GM20431 (cell line): ENCODE measurements around the gene NDUFS6.
"Not testable (repeated sequence)": the region's sequence is repeated elsewhere in the genome, so short reads cannot be mapped to it uniquely, and the experiment has no call there.

Source experiments
- in situ Hi-C: fragments of 300-500 bp; cut with MseI, MboI; formaldehyde crosslinking; loops from one replicate; pipeline ENCODE4 v1.15.0; 2020; ENCODE audit warnings: low sequenced_read_pairs; ENCODE audit not compliant: unreplicated experiment

The NDUFS6 gene

DNA sequence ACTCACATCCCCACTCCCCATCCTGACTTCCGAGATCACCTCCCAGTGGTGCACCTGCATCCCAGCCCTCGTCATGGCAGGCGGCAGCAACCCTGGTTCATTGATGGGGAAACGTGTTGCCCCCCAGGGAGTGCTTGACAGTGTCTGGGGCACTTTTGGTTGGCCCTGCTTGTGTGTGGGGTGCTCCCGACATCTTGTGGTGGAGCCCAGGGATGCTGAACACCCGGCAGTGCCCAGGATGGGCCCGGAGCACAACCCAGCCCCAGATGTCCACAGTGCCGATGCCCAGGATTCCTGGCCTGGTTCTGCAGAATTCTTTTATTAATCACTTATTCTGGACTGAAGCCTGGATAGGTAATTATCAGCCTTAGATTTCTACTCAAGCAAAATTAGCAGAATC, 5.3 kb upstream of the NDUFS6 start:
- in situ Hi-C loops, result no loop called here

DNA sequence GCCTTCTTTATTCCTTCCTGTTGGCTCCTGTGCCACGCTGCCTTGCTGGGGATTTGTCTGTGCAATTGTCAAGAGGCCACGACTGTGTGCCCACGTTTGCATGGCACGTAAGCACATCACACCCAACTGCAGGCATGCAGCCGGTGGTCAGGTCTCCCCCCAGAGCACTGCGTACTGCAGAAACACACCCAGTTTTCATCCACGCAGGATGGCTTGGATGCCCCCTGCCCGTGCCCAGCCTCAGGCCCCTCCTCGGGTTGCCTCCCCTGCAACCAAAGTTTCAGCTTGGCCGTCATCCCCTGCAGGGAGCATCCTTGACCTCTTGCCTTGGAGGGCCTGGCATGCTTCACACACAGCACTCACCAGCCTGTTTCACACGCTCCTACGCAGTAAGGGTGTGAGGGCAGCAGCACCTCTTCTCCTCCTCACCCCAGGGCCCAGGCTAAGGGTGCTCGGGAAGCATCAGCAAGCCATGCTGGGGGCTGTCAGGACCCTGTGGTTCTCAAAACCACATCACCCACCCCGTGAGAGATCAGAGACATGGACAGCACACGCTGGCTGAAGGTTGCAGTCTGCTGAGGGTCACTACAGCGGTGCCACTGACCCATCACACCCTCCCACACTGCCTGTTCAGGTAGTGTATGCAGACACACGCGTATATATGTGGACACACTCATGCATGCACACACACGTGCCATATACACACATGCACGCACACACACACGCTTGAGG, 4.7 kb upstream of the NDUFS6 start:
- in situ Hi-C loops, result no loop called here

DNA sequence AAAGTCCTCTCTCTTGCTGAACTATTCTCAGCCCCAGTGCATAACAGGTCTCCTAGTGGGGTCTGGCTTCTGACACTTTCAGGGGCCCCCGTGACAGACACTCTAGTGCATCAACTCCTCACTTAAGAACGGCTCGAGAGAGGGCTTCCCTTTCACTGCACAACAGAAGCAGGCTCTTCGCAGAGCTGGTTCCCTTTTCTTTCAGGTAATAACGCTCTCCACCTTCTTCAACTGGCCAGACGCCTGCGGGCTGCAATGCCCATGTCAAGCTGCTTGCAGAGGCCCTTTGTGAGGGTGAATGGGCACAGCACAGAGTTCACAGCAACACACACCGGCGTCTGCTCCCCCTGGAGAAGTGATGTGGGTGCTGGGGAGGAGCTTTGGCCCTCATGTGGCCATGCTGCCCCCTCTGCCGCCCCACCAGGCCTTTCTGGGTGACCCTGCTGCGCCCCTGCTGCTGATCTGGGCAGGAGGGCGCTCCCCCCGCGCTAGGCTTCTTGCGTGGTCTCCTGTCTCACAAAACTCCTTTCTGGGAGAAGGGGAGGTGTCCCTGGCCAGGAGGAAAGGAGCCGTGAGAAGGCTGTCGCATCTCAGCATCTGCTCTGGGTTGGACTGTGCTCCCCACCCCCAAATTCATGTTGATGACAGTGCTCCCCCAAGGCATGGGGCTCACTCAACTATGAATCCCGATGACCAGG, 4.0 kb upstream of the NDUFS6 start:
- in situ Hi-C loops, result no loop called here

DNA sequence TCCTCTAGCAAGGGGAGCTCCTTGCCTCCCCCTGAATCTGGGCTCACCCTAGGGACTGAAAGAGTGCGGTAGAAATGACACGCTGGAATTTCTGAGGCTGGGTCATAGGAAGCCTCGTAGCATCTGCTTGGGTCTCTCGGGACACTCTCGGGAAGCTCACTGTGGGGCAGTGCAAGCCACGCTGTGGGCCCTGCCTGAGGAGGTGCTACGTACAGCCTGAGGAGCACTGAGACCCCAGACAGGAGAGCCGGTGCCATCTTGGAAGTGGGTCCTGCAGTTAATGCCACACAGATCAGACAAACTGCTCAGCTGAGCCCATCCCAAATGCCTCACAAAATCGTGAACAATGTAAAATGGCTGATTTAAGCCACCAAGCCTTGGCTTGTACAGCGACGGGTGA, 3.4 kb upstream of the NDUFS6 start:
- in situ Hi-C loops, result no loop called here

DNA sequence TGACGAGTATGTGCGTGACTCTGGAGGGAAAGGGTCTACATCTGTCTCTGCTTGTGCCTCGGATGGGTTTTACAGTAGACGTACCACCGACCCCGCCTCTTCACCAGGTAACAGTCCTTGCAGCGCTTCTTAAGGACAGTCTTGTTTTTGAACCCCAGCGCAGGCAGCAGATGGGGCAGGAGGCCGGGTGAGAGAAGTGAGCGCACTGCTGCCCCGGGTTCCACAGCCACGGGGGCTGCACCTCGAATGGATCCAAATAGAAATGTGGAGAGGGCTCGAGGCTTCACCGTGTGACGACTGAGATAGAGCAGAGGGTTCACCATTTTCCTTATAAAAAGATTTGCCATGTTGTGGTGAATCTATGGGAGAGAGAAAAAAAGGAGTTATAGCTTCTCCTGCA, 2.6 kb upstream of the NDUFS6 start:
- in situ Hi-C loops, result not testable (repeated sequence)

DNA sequence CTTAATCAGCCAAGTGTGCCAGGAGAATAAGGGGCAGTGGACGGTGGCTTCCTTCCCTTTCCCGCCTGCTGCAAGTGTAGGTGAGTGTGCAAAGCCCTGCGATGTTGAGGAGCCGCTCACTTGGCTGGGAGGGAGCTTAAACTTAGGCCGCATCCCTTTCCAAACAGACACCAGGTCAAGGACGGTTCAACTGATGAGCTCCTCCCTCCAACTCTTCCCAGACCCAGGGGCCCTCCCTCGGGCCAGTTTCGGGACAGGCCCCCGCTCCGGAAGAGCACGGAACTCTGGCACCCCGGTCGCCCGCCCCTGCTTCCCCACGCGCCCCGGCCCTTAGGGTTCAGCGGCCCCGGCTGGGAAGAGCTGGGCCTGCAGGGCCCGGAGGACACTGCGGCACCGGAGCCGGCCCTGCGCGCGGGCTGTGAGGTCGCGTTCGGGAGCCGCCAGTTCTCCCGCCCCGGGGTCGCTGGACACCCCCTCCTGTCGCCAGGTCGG, 2.1 kb upstream of the NDUFS6 start:
- in situ Hi-C loops, result no loop called here

DNA sequence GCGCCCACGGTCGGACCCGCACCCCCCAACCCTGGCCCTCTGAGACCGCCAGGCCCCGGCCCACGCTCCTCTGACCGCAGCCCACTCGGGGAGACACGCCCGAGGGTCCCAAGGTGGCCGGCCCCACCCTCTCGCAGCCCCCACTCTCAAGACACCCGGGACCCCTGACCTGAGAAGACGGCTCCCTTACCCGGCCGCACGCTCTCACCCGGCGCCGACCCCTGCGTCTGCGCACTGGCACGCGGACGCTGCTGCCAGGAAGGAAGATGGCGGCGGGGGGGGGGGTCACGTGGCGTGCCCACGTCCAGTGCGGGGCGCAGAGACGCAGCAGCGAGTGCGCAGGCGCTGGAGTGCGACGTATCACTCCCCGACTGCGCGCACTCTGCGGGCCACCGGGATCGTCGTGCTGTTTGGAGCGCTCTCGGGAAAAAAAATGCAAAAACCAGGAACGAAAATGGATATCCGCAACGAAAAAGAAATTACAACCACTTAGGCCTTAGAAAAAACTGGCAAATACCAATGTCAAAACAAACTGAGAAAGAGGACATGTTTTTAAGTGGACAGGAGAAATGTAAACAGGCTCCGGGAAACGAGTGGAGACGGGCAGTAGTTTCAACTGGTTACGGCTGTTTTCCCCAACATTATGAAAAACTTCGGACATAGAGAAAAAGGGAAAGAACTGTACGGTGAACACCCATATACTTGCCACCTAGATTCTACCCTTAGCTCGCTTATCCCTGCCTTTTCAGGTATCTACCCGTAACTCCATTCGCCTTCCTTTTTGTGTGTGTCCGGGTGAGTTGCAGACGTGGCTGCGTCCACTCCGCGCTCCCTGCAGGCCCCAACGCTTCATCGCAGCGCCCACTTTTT, 1.4 kb upstream of the NDUFS6 start, which contains the start of gene MRPL36:
MRPL36 (minus strand) TSS at position 236 of the 870 bp plus-strand sequence. CDS start 902 bp downstream, outside the sequence.
- in situ Hi-C loops, result no loop called here

DNA sequence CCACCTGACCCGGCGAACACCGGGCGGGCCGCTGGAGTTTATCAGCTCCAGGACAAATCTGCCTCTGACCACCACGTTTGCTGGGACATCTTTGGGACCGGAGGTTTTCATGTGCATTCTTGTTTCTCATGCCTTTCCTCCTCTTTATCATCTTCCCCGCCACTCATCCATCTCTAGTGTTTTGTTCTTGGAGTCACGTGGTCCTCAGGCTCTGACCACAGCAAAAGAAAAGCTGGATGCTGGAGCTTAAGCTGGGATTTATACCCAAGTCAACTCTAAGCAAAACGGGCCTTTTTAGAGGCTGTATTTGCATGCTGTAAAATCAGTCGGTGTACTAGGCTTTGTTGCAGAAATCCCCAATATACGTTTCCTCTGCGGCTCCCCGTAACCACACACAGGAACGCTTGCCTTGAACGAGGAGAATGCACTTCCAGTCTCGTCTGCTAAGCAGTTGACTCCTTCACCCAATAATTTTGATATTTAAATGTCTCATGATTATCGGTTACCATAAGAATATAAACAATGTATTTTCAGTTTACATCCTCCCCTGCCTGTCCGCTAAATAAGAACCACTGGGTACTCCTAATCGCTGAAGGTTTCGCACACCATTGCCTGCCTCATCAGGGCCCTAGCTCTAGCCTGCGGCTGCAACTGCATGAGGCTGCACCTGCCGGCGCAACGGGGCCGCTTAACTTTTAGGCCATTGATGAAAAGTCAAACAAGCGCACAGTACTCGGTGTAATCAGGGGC, 560 bp upstream of the NDUFS6 start:
- in situ Hi-C loops, result no loop called here

DNA sequence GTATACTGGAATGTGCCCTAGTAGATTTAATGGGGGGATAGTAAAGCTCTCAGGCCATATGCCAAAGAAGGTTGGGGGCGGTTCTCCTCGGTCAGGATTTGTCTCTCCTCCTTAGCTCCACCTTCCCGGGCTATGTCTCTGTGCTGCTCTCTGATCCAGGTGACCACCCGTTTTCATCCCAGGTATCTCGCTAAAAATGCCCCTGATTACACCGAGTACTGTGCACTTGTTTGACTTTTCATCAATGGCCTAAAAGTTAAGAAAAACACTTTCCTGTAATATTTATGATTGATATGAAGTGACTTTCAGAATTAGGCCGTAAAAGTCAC, 724 bp downstream of the NDUFS6 start:
- in situ Hi-C loops, result no loop called here

DNA sequence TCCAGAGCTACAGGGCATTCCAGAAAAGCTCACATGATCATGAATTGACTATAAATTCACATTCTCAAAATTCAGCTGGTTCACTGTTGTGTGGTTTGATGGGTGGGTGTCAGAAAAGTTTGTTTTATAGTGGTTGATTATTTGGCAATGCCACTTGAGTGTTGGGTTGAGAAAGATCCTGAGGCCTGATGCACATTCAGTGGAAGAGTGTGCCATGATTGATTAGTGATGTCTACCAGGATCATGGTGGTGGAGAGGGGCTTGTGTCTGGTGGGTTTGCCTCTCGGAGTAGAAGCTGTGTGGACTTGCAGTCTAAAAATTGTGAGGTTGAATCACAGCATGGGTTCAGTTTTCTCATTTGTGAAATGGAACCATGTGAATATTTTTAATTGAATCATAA, 2.0 kb downstream of the NDUFS6 start:
- in situ Hi-C loops, result no loop called here

DNA sequence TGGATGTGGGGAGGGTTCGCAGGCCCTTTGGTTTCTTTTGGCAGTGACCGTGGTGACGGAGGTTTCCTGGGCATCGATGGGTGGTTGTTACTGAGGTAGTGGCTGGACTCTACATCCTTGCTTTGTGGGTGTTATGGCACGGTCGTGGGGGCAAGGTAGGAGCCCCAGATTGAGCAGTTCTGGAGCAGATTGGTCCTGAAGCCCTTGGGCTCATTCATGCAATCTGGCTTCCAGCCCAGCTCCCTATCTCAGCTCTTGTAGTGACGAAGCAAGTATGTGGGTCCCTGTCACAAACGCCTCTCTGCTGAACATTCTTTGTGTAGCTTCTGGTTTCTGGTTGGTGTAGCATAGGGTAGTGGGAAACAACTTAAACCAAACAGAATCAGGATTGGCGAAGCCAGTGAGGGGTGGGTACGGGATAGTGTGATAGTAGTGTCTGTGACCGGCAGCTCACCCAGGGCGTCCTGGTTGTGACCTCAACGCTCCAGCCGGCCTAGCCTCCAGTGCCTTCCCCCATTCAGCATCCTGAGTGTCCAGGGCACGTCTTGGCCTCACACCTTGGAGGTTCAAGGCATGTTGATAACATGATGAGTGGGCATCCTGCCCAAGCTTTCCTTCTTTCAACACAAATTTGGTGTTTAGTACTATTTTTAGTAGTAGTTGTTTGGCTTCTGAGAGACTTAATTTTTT, 2.9 kb downstream of the NDUFS6 start:
- in situ Hi-C loops, result no loop called here

DNA sequence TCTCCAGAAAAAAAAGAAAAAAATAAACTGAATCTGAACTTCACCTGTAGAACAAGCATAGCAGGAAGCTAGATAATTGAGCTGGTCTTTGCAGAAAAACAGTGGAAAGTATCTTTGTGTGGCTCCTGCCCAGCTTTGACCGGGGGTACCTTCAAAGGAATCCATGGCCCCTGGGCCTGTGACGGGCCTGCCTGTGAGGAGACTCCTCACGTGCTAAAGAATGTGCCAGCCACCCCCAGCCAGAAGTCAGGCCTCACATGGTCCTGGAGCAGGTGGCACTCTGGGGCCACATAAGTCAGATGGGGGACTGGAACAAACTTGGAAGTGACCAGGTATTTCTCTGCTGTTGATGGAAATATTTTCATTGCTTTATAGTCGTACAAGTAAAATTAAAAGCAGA, 4.1 kb downstream of the NDUFS6 start:
- in situ Hi-C loops, result no loop called here

DNA sequence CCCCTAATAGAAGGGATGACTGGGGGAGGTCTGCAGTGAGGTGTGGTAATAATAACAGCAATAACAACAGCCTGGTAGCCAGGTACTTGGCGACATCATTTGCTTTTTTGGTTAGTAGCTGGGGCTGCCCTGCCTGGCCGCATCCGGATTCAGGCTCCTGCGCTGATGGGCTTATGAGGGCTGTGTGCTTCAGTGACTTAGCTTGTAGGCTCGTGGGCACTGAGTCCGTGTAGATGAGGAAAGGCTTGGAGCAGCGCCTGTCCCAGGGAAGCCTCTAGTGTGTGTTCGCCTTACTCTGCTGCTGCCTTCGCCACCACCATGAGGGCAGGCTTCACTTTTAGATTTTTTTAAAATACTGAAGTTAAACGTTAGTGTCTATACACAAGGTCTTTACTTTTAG, 4.5 kb downstream of the NDUFS6 start:
- in situ Hi-C loops, result no loop called here

DNA sequence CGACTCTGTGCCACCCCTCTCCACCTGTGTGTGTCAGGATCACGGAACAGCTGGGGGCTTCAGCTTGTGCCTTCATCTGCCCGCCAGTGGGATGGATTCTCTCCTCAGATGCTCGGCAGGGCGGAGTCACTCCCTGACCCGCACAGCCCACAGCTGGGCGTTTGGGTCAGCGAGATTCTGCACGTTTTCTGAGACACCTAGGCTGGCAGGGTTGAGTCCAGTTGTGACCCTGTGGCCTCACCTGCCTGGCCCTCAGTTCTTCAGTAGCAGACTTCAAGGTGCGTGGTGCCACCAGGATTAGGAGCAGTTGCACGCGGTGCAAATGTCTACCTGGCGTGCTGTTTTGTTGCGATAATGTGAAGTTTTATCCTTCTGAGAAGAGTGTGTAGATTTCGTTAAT, 5.0 kb downstream of the NDUFS6 start:
- in situ Hi-C loops, result no loop called here

DNA sequence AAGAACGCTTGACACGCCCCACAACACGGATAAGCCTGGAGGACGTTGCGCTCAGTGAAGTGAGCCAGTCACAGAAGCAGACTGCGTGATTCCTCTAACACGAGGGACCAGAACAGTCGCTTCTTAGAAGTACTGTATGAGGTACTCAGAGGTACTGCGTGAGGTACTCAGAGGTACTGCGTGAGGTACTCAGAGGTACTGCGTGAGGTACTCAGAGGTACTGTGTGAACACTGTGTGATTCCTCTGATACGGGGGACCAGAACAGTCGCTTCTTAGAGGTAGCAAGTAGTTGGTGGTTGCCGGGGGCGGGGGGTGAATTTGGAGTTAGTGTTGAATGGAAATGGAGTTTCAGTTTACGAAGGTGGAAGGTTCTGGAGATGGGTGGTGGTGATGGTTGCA, 5.8 kb downstream of the NDUFS6 start:
- in situ Hi-C loops, result no loop called here

DNA sequence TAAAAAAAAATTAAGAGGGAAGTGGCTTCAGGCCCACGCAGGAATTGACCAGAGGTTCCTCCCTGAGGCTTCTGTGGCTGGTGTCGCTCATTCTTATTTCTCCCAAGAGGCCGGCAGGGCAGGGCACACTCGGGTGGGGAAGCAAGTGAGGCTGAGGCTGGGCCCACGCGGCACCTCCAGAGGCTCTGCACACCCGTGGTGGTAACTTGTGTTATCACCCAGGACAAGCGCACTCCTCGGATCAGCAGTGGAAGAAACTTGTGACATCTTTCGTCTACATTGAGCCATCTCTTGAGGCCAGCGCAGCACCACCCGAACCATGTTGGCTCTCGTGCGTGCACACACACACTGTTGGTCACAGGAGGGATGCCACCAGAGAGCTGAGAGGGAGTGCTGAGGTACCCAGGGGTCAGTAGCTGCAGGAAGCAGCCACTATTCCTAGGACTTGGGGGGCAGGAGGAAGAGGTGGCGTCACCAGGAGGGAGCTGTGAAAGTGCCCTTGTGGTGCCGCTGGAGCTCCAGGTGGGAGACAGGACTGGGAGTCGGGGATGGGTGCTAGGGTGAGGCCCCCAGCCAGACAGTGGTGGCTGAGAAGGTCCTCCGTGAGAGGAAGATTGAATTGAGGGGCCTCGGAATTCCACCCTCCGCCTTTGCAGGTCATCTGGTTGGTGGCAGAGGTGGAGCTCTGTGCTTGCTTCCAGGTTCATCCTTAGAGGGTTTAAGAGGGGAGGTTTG, 6.4 kb downstream of the NDUFS6 start:
- in situ Hi-C loops, result no loop called here

DNA sequence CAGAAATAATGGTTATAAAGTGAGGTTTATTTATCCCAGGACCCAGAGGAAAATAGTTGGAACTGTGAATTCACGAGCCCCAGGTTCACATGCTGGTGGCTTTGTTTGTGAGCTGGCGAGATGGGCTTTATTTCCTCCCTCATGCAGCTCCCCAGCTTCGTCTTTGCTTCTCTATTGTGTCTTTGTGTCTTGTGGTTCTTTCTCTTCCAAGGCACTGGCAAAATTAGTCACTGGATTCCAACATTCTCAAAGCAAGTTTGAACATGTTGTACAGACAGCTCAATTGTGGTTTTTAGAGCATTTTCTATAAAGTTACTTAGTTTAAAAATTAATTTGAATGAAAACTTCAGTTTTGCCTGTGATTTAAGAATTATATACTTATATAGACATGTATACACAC, 7.2 kb downstream of the NDUFS6 start:
- in situ Hi-C loops, result no loop called here

DNA sequence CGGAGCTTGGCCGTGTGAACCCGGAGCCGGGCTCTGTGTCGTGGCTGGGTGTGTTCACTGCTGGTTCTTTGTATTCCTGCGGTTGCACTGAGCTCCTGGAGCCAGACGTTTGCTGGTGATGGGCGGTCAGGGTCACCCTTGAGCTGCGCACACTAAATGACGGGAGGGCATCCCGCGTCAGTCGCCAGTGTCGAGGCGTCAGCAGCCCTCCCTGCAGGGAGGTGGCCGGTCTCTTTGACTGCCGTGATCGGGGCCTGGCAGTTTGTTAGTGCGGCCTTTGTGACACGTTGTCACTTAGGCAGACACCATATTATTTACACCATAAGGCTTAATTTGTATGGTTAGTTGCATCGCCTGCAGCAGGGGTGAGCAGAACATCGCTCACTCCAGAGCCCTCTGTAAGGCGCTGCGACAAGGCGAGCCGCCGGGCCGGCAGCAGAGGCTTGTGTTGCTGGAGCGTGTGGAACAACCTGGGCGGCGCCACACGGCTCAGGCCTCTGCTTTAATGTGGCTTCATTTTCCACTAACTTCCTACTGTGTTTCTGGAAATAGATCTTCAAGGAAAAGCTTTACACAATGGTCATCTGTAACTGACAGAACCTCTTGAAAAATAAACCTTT, 8.3 kb downstream of the NDUFS6 start:
- in situ Hi-C loops, result no loop called here
